AG09309 (cell line): ENCODE measurements around the gene DUS3L.

Source experiments
- DNase-seq: peaks from one replicate; pipeline ENCODE4 v3.0.0-alpha.2; 2010; ENCODE audit warnings: low read depth
- H3K4me3 ChIP-seq: 2 replicates; pipeline ENCODE4 v1.5.1; 2011; ENCODE audit warnings: mild to moderate bottlenecking, low read depth, low read length, moderate library complexity; ENCODE audit not compliant: control insufficient read depth
- CTCF ChIP-seq: IDR thresholded peaks from 2 replicates; pipeline ENCODE4 v1.5.1; 2011; ENCODE audit warnings: mild to moderate bottlenecking, low read depth, low read length, inconsistent platforms; ENCODE audit not compliant: insufficient read depth, control insufficient read depth; ENCODE audit errors: missing control alignments

The DUS3L gene

DNA sequence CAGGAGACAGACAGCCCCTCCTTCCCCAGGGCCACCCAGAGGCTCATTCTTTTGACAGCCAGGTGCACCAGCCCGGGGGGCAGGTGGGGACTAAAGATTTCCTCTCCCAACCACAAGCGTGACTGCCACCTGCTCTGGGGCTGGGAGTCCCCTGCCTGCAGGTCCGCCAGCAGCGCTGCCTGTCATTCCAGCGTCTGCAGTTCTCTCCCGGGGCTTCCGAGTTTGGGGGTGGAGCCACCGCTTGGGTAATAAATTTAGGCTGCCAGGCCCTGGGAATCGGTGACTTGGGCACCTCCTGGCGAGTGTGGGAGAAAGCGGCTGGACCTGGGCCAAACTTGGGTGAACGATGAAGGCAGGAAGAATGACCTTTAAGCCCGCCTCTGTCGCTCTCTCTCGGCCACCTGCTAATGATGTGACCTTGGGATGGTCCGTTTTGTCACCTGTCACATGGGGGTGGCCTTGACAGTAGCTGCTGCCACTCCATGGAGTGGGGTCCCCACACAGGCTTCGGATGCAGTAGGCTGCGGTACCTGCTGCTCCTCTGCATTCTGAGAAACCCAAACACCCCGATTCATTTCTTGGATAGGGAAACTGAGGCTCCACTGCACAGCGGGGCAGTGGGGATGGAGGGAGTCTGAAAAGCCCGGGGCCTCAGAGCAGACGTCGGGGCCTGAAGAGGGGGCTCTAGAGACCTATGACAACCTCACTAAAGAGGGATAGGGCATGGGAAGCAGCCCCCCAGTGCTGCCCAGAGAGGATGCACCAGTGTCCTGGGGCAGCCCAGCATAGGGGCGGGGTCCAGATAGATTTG lies 35.8 kb upstream of the DUS3L start:
- no peak for DNase-seq
- H3K4me3 ChIP-seq: no peak overlapping the region
- no peak for TF ChIP-seq CTCF

DNA sequence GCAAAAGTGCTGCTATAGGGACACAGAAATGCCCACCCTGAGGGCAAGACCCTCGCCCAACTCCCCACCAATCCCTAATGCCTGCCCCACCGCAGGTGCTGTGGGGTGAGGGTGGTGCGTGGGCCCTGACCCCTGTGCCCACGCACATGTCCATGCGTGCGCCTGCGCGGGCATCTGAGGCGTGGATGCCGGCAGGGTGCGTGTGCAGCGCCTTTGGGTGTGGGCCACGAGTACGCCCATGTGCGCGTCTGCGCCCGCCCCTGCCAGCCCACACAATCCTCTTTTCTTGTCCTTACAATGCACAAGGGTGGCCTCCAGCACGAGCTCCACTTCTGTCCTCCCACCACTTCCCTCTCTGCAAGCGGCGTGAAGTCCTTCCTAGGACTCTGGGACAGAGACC lies 34.2 kb upstream of the DUS3L start:
- H3K4me3 ChIP-seq: no peak overlapping the region
- TF ChIP-seq CTCF: no peak
- DNase-seq: no peak

GRCh38 chr19:5824751-5825150 lies 33.8 kb upstream of the DUS3L start:
- no peak for DNase-seq
- no peak for TF ChIP-seq CTCF
- H3K4me3 ChIP-seq: no peak overlapping the region

- DNase-seq: no peak
- TF ChIP-seq CTCF: peak; percentile 16
- H3K4me3 ChIP-seq: no peak overlapping the region
Measured at GRCh38 chr19:5823579-5824281, 32.8 kb upstream of the DUS3L start.

- no peak for DNase-seq
- H3K4me3 ChIP-seq: no peak overlapping the region
- TF ChIP-seq CTCF: no peak
Measured at GRCh38 chr19:5822181-5822844, 31.4 kb upstream of the DUS3L start.

DNA sequence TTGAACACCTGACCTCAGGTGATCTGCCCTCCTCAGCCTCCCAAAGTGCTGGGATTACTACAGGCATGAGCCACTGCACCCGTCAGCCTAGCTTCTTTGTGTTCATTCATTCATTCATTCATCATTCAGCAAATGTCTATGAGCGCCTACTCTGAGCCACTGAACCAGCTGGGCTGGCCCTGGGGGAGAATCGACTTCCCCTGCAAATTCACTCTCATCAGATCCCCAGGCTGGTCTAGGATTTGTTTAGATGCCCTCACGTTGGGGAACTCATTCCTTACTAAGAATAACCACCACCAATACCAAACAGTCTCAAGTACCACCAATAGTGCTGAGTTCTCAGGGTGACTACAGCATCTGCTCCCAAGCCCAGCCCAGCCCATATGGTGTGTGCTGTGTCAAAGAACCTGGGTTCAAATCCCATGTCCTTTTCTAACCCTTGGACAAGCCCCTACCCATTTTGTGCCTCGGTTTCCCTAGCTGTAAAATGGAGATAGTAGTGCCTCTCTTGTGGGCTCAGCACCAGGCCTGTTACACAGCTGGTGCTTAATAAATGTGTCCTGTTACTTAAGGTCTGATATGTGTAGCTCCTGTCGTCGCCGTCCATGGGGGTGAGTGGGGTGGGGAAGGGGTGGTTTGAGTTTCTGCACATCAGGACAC lies 30.7 kb upstream of the DUS3L start:
- no peak for DNase-seq
- H3K4me3 ChIP-seq: no peak overlapping the region
- no peak for TF ChIP-seq CTCF
